HG03469 (cell line): ENCODE results near the gene SH2D1B.

Experiments used
- ATAC-seq: cut with Tn5 transposase; IDR thresholded peaks from one replicate; pipeline ENCODE4 v1.9.1; 2021; ENCODE audit warnings: mild to moderate bottlenecking, moderate library complexity, moderate number of reproducible peaks; ENCODE audit not compliant: unreplicated experiment

SH2D1B gene

DNA sequence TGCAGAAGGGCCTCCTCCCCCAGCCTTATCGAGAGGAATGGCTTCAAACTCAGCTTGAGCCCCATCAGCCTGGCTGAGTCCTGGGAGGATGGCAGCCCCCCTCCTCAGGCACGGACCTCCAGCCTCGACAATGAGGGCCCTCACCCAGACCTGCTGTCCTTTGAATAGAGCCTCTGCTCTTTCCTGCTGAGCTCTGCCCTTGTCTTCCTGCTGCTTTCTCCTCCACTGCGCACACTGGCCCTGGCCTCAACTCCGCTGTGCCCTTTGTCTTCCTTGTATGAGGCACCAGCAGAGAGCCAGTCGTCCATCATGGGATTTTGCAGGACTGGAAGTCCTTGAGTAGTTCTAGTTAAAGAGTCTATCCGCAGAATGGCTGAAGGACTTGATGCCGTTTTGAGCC is 28.4 kb downstream of the SH2D1B start:
- ATAC-seq = no peak

DNA sequence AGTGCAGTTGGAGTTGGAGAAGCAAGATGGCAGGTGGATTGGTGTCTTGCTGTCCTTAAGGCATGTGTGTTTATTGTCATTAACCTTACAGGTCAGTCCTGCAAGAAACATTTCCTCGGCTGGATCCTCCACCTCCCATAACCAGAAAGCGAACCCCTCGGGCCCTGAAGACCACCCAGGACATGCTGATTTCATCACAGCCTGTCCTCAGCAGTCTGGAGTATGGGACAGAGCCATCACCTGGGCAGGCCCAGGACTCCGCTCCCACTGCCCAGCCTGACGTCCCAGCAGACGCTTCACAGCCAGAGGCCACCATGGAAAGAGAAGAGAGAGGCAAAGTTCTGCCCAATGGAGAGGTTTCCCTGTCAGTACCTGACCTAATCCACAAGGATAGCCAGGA is 28.8 kb downstream of the SH2D1B start:
- no peak for ATAC-seq

DNA sequence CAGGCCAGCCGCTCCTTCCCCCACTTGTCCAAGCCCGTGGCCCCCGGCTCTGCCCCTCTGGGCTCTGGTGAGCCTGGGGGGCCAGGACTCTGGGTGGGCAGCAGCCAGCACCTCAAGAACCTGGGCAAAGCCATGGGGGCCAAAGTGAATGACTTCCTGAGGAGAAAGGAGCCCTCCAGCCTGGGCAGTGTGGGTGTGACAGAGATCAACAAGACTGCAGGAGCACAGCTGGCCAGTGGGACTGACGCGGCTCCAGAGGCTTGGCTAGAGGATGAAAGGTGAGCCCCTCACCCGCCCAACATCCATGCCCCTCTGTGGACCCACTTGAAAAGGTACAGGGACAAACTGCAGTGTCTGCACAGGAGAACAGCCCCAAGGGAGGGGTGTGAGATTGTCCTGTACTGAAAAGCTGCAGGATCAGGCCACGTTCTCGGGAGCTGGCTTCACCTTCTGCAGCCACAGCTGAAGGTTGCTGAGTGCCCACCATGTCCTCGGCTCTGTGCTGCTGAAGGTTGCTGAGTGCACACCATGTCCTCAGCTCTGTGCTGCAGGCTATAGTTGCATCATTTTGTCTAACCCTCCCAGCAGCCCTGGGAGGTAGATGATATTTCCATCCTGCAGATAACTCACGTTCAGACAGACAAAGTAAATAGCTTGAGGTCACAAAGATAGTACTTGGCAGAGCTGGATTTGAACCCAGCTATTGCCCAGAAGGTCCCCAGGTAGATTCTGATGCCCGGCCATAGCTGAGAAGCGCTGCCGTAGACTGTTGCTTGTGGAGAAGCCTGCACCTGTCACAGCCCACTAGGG is 29.8 kb downstream of the SH2D1B start:
- ATAC-seq = no peak

DNA sequence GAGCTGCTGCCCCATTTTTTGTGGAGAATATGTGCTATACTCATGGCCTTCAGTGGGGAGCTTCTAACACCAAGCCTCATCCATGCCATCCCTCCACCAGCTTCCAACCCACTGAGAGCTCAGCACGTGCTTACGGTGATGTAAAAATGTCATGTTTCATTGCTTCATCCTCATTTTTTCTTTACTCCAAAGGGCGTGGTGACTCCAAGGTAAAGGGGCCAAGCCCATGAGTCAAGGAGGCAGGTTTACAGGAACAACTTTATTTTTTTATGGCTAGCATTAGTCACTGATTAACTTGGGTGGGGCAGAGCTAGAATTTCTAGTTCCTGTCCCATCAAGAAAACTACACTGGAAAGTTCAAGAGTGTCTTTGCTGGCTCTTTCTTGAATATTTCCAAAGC is 30.6 kb downstream of the SH2D1B start, which contains the start of gene C1orf226:
TSS of gene C1orf226 (plus strand) at position 346 of the 400 bp plus-strand sequence. CDS start 174 bp downstream, outside the sequence.
- ATAC-seq = no peak

DNA sequence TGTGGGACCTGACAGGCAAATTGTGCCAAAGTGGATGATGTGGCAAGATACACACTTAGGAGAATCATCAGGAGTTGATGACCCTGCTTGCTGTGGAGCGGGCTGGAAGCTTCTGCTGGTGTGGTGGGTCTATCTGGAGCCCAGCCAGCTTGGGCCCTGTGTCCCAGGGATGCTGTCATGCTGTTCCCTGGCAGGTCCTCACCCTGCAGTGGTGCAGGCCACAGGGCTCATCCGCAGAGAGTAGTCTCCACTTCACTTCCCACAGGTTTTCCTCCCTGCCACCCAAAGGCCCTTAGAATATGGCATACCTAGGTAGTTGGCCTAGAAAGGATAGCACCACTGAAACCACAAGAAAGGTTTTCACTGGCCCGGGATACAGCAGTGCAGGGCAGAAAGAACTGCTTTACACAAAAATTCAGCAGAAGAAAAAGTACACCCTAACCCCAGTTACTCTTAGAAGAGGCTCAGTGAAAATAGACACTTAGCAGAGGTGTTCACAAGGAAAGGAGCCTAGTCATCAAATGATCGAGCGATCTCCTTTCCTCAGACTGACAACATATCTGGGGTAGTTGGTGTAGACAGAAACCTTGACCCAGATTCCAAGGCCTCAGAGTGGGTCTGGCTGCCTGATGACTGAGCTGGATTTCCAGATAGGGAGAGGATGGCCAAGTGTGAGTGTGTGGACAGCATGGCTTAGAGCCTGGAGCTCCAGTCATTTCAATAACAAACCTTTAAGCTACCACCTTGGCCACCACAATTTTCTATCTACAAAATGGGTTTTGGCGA is 31.7 kb downstream of the SH2D1B start:
- no peak for ATAC-seq

DNA sequence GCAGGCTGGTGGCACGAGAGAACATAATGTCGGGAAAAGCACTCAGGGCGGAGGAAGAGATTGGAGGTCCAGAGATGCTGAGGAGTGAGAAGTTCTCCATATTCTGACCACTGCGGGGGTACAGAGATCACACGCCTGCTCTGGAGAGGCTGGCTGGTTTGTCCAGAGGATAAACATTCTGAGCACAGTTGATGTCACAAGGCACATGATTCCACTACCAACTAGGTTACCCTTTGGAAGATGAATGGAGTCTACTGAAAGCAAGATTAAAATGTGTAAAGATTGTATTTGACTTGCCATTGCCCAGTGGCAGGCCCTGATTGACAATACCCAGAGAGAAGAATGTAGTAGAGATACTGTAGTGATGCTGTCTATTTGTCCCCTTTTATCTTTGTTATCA is 35.2 kb downstream of the SH2D1B start, which contains the start of gene SPATA46:
TSS of gene SPATA46 (minus strand) at position 164 of the 400 bp plus-strand sequence. CDS start at position 100, 64 bp downstream.
- ATAC-seq = no peak

DNA sequence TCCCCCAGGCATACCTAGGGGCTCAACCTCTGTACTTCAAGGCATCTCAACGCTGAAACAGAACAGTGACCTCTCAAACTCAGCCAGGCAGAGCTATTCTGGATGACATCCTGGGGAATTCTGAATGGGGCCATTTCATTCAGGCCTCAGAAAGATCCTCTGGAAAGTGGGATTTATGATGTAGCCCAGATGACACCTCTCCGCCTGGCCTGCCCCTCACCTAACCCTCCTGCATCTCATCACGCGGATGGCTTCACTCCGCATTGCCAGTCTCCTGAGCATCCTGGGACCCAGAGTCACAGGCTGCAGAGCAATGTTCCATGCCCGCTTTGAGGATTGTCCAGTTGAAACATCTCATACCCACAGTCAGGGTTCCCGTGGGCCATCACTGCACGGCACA is 36.5 kb downstream of the SH2D1B start:
- no peak for ATAC-seq

DNA sequence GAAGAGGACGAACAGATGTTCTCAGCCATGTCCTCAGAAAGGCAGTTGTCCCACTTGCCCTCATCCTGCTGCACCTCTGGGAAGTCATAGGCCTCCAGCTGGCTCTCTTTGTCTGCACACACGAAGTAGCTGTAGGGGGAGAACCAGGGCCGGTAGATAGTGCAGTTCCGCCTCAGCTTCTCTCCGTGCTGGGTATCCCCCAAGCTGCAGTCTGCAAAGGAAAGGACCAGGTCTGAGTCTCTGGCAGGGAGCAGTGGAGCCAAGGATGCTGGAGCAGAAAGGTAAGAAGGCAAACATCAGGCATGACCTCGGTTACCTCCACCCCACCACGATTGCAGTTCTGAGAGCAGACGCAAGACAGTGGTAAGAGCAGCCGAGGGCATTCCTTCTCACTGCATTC is 37.5 kb downstream of the SH2D1B start:
- ATAC-seq = no peak

DNA sequence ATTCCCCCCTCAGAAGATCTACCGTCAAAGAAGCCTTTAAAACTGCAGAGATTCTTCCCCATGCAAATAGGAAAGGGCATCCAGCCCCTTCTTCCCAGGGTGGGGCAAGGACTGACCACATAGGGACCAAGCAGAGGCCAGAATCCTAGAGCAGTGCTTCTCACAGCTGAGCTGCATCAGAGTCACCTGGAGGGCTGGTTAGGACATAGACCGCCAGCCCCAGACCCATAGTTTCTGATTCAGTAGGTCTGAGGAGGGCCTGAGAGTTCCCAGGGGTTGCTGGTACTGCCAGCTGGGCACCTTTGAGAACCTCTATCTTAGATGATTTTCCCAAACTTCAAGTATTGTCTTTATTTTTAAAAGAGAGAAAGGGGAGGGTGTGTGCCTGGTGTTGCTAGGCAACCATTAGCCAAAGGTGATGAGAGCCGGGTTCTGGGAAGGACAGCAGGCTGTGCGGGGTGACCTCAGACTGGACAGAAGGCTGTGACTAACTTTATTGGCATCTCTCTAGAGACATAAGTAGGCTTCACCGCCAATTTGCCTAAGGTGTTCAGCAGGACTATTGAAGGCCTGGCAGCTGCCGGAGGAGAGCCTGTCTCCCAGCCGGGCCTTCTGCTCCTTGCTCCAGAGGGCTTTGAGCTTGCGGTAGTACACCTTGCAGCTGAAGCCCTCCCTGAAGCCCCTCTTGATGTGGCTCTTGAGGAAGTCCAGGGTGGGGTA is 38.2 kb downstream of the SH2D1B start:
- no peak for ATAC-seq

DNA sequence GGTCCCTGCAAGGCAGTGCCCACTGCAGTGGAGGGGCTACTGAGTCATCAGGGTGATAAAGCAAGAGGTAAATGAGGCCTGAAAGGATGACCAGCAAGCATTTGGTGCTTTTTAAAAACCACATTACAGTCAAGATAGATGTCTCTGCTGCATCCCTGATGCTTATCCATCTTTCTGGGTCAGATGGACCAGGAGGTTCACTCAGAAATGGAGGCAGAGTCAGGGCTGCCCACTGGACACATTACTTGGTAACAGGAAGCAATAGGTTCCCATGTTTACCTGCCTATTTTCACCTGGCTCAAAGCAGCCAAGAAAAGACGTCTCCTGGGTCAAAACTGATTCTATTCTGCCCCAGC is 38.9 kb downstream of the SH2D1B start:
- no peak for ATAC-seq

DNA sequence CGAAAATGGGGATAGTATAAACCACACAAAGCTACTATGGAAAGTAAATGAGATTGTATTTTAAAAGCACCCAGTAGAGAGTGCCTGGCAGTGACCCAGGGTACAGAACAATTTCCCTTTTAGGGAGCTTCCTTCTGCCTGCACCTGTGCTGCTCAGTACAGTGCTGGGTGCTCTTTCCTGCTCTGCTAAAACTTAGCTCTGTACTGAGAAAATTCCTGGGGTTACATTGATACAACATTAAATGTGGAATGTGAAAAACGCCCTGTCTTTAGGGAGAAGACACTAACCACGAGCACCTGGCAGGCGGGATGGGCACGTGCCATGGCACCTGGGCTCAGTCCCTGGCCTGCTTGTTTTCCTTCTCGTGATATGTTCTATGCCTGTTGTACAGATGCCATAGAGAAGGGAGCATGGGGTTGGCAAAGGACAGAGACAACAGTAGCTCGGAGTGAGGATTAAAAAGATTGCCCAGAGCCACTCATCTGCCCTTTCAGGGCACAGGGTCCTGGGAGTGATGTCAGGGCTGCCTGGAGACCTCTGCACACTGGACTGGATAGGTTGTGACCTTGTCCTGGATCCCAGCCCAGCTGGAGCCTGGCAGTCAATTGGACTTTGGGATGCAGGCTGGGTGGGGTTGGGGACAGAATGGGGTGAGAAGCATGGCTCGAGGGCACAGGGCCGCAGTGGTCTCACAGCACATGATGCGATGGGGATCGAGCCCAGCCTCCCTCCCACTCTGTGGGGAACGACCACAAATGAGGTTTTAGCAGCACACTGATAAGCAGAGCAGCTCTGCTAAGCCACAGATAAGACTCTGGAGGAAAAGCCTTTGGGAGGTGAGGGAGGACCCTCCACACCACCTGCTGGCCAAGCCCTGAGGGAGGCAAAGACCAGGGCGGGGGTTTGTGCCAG is 39.5 kb downstream of the SH2D1B start:
- ATAC-seq = no peak

DNA sequence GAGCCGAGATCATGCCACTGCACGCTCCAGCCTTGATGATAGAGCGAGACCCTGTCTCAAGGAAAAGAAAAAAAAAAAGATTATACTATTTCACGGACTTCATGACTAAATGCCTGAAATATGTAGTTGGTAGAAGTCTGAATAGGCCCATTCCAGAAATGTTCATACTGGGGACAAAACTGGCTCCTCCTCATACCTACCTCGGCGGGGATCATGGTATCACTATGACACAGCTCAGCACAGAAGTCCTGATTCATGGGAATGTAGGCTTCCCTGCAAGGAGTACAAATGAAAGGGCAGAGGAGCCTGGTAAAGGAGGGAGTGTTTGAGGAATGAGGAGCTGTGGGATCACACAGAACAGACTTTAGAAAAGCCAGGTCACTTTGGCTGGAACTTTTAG is 40.3 kb downstream of the SH2D1B start:
- ATAC-seq = no peak

DNA sequence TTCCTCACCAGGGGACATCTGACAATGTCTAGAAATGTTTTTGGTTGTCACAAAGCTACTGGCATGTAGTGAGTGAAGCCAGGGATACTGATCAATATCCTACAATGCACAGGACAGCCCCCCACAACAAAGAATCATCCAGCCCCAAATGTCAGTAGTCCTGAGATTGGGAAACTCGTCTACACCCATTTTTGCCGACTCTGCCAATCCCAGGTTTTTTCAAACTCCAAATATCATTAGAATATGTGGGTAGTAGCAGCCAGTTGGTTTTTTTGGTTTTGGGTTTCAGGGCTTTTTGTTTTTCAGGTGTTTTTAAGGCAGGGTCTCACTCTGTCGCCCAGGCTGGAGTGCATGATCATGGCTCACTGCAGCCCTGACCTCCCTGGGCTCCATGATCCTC is 41.2 kb downstream of the SH2D1B start:
- ATAC-seq = no peak

DNA sequence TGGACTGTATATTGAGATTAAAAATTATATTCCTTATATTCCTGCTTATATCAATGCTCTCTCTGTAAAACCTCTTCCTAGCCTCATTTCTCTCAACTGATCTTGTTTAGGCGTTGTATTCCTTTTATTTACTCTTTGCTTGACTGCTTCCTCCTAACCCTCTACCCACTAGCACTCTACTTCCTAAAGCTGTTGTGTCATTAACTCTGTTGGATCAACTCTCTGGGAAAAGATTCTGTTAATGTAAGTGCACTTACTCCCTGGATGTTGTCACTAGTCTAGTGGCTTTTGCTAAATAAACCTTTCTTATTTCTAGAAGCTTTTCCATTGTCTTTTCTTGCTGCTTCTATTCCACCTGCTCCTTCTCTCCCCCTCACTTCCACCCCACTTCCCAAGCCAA is 41.8 kb downstream of the SH2D1B start:
- no peak for ATAC-seq

DNA sequence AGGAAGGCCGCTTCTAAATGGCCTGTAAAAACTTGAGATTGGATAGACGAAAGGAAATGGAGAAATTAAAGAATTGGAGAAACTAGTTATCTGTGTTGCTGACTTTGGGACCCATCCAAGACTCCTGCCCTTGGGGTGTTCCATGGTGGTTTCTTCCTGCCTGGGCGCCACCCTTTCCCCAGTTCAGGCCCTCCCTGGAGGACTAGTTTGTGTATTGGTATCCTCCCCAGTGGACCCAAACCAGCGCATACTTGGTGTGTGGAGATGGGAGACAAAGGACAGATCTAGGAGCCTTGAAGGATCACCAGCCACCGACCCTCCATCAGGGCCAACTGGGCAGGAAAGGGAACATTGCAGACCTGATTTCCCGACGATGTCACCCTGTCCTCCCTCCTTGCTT is 42.4 kb downstream of the SH2D1B start:
- ATAC-seq = no peak

DNA sequence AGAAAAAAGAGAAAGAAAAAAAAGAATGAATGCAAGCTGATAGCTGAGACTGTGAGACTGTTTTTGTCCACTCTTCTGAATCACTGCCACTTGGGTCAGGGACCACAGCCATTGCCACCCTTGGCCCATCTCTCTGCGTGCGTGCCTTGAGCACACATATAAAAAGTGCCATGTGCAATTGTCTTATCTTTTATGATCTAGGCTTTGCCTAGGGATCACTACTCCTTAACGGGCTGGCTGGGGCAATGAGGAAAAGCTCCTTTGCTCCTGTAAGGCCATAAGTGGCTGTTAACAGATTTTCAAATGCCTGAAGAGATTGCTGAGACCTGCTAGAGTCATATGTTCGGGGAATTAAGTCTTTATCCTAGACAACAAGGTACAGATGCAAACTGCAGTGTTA is 43.5 kb downstream of the SH2D1B start:
- ATAC-seq = no peak

DNA sequence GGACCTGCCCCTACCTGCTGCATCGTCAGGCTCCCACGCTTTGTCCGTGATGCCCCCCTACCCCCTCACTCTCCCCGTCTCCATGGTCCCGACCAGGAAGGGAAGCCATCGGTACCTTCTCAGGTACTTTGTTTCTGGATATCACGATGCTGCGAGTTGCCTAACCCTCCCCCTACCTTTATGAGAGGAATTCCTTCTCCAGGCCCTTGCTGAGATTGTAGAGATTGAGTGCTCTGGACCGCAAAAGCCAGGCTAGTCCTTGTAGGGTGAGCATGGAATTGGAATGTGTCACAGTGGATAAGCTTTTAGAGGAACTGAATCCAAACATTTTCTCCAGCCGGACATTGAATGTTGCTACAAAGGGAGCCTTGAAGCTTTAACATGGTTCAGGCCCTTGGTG is 44.2 kb downstream of the SH2D1B start:
- no peak for ATAC-seq

DNA sequence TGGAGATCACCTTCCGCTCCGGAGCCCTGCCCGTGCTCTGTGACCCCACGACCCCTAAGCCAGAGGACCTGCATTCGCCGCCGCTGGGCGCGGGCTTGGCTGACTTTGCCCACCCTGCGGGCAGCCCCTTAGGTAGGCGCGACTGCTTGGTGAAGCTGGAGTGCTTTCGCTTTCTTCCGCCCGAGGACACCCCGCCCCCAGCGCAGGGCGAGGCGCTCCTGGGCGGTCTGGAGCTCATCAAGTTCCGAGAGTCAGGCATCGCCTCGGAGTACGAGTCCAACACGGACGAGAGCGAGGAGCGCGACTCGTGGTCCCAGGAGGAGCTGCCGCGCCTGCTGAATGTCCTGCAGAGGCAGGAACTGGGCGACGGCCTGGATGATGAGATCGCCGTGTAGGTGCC is 44.9 kb downstream of the SH2D1B start:
- ATAC-seq = no peak

DNA sequence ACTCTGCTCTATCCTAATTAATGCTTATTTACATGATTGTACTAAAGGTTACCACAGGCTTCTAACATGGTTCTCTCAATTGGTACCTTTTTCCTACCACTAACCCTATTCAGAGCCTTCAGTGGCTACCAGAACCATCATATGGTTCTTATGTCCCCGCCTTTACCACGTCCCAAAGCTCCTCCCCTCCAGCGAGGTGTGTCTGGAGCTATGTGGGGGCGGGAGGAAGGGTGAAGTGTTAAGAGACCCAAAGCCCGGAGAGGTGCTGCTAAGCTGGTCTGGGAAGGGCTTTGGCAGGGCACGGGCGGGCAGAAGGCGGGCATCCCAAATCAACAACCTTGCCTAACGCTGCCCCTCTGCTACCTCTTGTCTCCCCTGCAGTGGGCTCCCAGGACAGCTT is 45.3 kb downstream of the SH2D1B start:
- no peak for ATAC-seq

DNA sequence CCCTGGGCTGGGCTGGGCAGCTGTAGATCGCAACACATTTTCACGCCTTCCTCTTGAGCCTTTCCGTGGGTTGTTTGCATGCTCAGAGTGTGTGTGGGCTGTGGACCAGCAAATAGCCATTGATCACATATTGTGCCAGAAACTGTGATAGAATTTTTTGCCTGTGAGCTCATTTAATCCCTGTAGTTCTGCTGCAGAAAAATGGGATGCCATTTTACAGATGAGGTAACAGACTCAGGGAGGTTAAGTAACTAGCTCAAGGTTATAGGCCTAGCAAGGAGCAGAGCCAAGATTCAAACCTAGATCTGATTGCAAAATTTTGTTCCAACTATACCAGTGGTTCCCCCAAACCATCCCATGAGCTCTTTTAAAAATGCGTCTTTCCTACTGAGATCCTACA is 45.8 kb downstream of the SH2D1B start:
- ATAC-seq = no peak
